GM18907 (cell line): ENCODE data around the gene STX2.
A peak's percentile ranks its signal among the peaks of the same experiment; 100 is the strongest.

Experiments used
- ATAC-seq: cut with Tn5 transposase; IDR thresholded peaks from one replicate; pipeline ENCODE4 v1.9.1; 2021; ENCODE audit warnings: mild to moderate bottlenecking, moderate library complexity; ENCODE audit not compliant: unreplicated experiment

Gene STX2

GRCh38 chr12:130831876-130832405 lies 7.1 kb downstream of the STX2 start:
- no peak for ATAC-seq

- no peak for ATAC-seq
Measured at GRCh38 chr12:130831246-130831645, 7.8 kb downstream of the STX2 start.

DNA sequence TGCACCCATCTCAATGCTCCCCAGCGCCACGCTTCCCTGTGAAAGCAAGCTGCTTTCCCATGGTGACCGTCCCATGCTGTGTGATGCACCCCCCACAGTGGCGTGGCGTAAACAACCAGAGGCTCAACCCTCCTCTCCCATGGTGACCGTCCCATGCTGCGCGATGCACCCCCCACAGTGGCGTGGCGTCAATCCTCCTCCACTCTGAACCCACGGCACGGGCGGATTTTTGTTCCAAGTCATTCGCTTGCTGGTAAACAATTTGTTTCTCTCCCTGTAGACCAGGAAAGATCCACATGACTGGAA lies 8.9 kb downstream of the STX2 start:
- no peak for ATAC-seq

GRCh38 chr12:130829391-130830245 lies 9.4 kb downstream of the STX2 start:
- ATAC-seq = no peak

DNA sequence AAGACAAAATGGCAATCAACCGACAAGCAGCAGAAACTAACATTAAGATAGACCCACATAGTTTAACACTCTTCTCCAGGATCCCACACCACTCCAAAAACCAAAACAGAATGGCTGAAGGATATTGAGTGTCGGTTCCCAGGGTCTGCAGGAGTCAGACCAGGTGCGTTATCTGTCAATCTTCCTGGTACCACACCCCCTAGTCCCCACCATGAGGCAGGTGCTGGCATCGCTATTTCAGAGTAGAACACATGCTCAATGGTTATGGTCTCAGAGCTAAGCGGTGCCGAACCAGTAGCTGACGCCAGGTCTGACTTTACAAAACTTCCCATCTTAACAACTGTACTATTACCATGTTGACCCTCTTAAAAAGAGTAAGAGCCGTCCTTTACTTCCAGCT lies 10.2 kb downstream of the STX2 start:
- ATAC-seq = no peak

- no peak for ATAC-seq
Measured at GRCh38 chr12:130827432-130827831, 11.6 kb downstream of the STX2 start.

- no peak for ATAC-seq
Measured at GRCh38 chr12:130826151-130826801, 12.8 kb downstream of the STX2 start.

DNA sequence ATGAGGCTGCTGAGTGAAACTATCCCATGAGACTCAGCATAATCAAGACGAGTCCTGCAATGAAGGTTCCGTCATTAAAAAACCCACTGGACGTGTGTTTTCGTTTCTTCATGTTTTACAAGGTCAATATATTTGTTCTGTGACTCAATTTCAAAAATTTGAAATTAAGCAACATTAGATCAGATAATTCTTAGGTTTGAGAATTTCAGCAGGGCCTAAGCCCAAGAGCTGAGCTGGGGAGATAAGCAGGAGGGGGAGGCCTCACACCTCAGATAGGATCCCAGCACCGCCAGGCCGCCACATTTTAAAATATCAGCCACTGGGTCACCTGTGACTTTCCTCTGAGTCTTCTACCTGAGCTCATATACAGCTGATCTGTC lies 13.3 kb downstream of the STX2 start:
- no peak for ATAC-seq

- ATAC-seq = no peak
Measured at GRCh38 chr12:130819681-130820080, 19.4 kb downstream of the STX2 start.

DNA sequence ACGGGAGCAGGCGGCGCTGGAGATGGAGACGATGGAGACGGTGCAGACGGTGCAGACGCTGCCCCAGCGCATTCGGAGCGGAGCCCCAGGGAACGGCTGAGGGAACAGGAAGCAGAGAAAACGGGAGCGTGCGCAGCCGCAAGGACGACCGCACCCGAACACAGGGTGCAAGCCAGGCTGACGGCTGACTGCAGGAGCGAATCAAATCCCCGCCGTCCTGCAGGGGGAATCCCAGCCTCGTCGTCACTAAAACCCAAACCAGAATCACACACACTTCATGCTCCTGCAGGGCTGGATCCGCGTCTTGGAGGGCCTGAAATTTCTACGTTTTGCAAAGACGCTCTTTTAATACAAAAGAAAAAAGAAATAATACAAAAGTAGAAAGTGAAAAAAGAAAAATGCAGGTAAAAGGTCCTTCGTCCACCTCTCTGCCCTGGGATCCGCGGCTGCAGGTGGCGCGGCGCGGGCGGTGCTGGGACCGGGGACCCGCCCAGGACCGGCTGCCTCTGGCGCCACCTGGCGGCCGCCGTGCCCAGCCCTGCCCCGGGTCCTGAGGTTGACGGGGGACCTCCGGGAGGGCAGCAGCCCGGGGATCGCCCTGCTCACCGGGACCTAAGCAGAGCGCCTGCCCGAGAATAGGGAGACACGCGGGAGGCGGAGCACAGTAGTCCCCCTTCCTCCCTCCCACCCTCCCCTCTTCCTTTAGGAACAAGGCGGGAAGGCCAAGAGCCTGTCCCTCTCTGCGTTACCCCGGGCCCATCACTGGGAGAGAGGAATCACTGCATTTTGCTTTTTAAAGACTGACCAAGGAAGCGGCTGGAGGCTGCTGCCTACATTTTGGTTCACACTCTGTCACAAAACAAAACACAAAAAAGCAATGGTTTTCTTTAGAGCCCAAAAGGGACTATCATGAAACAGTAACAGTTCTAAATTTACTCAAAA lies 20.1 kb downstream of the STX2 start:
- peak; percentile 90 for ATAC-seq

DNA sequence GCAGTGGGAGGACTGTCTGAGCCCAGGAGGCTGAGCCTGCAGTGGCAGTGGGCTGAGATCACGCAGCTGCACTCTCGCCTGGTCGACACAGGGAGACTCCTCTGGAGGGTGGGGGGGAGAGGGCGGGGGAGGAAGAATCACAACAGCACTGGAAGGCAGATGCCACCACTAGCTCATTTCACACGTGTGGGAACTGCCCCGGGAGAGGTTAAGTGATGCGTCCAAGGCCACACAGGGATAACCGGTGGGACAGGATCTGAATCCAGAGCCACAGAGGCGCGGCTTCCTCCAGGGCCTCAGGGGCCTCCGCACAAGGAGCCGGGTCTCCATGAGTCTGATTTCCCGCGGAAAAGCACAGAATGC lies 20.8 kb downstream of the STX2 start:
- ATAC-seq = peak; percentile 10

DNA sequence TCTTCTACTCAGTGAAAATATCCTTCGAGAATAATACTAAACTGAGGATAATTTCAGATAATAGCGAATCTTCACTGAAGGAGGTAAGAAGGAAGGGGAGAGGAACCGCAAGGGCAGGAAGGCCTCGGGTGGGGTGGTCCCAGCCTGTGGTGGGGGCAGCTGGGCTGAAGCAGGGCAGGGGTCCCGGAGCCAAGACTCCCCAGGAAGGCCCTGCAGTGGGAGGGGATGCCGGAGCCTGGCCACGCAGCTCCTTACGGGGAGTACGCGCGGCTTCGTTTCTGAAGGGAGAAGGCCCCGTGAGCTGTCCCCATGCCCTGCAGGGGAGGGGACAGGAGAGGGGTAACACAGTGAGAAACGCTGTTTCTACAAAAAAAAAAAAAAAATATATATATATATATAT lies 21.2 kb downstream of the STX2 start:
- ATAC-seq = no peak

GRCh38 chr12:130816097-130816496 lies 23.0 kb downstream of the STX2 start:
- no peak for ATAC-seq

- ATAC-seq = no peak
Measured at GRCh38 chr12:130815028-130815741, 23.9 kb downstream of the STX2 start.

DNA sequence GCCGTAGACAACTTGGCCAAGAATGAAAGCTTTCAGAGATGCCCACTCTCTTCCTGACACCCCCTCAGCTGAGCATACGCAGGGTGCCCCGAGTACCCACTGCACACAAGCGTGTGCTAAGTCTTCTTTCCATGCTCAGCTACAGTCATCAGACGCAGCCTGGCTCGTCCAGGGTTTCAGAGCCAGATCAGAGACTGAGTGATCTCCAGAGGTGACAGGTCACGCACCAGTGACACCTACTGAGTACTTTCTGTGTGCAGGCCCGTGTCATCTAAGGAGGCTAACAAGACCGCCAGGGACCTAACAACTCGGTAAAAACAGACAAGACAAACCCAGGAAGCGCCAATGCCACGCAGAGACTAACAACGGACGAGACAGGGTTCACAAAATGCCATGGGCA lies 25.1 kb downstream of the STX2 start:
- no peak for ATAC-seq

- no peak for ATAC-seq
Measured at GRCh38 chr12:130813436-130813835, 25.6 kb downstream of the STX2 start.

DNA sequence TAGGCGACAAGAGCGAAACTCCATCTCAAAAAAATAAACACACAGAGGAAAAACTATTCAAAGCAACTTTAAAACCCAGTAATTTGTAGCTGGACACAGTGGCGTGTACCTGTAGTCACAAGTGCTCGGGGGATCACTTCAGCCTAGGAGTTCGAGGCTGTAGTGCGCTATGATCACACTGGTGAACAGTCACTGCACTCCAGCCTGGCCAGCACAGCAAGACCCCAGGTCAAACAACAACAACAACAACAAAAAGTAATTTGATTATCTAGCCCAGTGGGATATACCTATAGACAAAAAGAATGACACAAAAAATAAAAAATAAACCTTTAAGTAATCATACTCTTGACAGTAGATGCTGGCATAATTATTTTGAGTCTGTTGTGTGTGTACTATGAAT lies 29.3 kb downstream of the STX2 start:
- no peak for ATAC-seq

DNA sequence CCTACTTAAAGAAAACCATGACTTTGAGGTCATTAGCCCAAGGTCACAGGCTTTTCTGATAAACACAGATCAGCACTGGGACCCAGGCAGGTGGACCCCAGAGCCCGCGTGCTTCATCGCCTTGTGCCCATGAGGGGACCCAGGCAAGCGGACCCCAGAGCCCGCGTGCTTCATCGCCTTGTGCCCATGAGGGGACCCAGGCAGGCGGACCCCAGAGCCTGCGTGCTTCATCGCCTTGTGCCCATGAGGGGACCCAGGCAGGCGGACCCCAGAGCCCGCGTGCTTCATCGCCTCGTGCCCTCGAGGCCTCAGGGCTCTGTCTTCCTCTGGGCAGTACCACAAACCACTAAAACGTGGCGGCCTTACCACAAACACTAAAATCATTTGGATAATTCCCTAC lies 31.7 kb downstream of the STX2 start:
- ATAC-seq = no peak

DNA sequence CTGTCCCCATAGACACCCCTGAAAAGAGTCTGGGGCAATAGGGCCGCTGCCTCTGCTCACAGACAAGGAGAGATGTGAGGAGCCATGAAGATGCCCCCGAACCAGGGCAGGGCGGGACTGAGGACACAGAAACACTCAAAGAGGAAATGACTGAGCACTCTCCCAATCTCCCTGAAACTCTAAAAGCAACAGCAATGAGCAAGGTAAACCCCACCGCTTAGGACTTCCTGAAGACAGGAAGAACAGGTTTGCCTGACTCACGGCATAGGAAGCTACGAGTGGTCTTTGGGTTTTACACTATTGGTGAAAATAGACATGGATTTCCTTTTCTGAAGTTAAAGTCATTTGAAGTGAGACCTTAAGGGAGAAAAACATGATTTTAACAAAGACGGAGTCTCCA lies 32.5 kb downstream of the STX2 start:
- no peak for ATAC-seq

- no peak for ATAC-seq
Measured at GRCh38 chr12:130805635-130806034, 33.4 kb downstream of the STX2 start.

- no peak for ATAC-seq
Measured at GRCh38 chr12:130804216-130804615, 34.8 kb downstream of the STX2 start.
